HG03439 (cell line): ENCODE measurements around the gene DTNBP1.

Experiments
- ATAC-seq: cut with Tn5 transposase; IDR thresholded peaks from one replicate; pipeline ENCODE4 v1.9.1; 2021; ENCODE audit warnings: mild to moderate bottlenecking, moderate library complexity; ENCODE audit not compliant: unreplicated experiment

The DTNBP1 gene

DNA sequence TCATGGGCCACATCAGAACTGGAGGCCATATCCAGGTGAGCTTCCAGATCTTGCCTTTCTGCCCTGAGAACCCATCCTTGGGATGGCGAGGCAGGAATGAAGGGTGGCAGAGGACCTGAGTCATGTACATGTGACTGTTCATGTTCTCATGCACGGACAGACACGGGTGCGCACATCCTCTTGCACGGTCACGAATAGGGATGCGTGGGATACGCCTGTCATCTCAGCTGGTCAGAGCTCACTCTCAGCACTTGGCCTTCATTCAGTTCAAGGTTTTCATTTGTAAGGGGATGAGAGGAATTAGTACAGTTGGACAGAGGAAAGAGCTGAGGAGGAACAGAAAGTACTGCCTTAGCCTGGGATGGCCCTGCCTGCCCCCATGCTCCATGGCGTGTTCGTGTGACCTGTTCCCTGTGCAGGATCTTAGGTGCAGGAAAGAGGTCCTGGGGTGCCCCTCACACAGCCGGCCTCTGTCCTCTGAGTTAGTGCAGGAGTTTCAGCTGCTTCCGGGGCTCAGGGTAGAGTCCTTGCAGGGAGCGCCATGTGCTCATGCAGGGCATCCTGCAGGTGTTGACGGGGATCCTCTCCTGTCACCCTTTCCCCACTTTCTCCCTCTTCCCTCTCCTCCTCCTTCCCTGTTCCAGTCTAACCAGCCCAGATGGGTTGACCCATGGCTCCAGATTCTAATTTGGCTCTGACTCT, 173.4 kb downstream of the DTNBP1 start:
- no peak for ATAC-seq

DNA sequence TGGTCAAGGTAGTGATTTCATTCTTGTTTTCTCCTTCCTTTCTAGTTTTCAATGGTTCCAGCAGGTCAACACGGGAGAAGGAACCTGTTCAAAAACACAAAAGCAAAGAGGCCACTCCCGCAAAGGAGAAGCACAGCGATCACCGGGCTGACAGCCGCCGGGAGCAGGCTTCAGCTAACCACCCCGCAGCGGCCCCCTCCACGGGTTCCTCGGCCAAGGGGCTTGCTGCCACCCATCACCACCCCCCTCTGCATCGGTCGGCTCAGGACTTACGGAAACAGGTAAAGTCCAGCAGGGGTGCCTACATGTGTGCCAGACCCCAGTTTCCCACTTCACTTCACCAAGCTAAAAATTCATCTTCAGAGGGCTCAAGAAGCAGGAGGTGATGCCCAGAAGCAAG, 175.6 kb downstream of the DTNBP1 start:
- ATAC-seq, result no peak

DNA sequence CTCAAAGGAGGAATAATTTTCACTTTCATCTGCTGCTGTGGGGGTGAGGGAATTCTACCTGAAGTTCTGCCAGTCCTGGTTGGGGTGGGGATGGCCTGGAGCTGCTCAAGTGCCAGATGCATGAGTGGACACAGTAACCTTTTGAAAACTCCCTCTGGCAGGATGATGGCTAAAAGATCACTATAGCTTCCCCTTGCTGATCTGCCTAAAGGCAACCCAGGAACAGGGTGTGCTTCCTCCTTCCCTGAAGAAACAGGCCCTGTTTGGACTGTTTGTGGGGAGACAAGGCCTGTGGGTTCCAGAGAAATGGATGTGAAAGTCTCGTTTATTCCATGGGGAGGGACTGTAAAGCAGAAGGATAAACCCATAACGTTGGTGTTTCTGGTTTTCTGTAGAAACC, 176.9 kb downstream of the DTNBP1 start:
- no peak for ATAC-seq

DNA sequence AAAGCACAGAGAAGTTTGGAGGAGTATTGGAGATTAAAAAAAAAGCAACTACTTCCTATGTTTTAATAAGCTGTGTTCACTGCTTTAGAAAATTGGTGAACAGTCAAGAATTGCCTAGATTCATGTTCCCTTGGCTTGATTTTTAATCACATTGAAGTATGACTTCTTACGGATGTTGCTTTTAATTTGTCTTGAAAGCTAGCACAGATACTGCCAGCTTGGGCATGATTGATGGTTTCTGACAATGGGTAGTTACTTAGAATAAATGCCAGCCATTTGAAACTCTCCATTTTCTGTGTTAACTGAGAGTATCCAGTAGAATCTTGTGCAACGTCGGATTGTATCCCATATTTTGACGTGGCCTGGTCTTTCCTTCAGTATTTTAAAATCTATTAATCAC, 178.0 kb downstream of the DTNBP1 start:
- no peak for ATAC-seq

DNA sequence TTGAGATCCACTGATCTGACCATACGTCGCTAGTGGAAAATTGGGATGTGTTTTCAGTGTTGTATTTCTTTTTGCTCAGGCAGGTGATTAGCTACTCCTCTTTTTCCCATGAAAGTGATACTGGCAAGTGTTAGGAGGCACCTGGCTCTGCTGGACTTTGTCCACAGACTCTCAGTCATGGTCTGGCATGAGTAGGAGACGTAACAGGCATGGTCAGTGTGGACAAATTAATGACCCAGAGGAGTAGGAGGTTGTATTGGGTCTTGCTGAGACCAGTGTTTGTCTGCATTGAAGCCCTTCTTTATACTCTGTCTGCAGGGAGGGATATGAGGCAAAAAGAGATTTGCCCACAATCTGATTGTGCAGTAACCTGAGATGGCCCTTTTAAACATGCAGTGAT, 178.7 kb downstream of the DTNBP1 start:
- ATAC-seq, result no peak

DNA sequence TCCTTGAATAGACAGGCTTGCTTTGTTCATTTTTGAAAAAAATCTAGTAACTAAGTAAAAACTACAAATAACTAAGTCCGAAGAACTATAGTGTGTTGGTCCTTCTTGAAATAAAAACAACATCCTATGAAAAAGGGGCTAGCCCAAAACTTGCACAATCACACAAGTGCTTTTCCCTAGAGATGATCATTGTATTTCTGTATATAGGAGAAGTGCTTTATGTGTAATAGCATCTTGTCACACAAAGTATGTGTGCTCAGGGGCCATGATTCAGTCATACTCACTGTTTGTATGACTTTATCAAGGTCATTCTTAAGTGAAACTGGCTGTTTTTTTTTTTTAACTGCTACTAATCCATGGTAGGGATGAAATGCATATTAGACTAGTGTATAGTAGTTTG, 179.8 kb downstream of the DTNBP1 start:
- no peak for ATAC-seq

DNA sequence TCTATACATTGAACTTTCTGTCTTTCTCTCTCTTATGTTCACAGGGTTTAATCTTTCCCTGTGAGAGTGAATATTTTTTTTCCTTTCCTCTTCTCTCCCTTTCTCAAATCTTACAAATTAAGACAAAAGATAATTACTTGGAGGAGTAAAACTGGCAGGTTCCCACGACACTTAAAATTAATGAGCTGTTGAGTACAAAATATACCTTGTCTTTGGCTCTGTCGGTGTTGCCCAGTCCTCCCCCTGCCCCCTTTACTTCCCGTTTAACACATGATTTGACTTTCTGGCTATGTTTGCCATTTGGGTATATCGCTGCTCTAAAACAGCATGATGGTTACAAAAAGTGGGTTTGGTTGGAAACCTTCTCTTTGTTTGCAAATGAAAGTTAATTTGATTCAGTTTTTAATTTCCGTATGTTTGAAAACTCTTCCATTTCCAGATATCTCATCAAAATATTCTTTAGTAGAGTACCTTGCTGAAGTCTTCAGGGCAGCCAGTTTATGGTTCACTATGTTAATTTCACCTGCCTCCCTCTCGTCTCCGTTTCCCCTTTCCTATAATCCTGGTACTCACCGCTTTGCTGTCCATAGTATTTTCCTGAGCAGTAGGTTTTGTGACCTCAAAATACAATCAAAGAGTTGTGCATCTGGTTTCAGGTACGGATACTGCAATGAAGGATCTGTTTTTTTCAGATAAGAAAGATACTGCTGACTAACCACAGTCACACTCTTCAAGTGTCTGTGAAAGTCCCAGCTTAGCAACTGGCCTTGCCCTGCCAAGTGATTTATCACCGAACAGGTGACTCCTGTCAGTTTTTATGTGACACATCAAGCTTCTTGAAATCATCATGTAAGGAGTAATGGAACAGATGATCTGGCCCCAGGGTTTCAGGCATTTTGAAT, 181.2 kb downstream of the DTNBP1 start:
- no peak for ATAC-seq

DNA sequence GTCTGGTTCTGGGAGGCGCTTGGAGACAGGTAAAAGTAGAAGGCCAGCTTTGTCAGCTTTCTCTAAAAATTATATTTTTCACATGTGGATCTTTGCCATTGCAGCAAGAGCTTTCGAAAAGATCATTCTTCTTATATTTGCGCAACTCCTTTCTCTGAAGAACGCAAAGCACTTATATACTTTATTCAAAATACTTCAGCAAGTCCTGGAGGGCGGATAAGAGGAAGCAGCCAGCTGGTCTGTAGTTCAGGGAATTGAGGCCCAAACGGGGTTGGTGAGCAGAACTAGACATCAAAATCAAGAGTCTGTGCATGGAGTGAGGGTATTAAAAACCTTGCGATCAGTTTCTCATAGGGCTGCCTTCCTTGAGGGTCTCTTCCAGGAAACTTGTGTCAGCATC, 182.3 kb downstream of the DTNBP1 start:
- no peak for ATAC-seq

DNA sequence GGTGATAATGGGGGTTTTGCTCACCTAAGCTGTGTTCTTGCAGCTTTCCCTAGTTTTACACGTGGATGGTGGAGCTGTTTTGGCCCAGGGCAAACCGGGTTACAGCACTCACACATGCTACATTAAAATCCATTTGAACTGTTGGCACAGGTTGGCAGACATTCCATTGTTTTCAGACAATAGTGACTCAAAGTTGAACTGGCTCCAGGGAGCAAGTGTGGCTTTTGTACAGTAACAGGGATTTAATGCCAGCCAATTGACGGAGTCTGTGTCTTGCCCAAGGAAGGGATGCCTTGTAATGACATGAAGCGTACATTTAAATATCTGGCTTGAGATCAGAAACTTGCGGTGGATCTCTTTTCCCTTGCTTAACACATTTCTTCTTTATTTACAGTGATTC, 183.1 kb downstream of the DTNBP1 start:
- ATAC-seq, result no peak

DNA sequence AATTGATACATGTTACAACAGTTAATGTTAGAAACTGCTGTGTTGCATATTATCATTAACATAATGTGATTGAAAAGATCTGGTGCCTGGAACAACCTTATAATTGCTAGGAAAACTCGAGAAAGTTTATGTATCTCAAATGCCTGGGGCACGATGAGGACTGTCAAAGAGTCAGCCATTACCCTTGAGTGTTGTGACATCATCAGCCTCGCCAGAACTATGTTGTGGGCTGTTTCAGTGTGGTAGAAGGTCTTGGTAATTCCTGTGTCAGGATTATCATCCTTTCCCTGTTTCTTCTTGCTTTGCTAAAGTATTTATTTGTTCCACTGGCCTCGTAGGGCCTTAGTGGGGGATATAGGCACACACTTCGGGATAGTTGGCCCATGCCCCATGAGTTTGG, 185.1 kb downstream of the DTNBP1 start:
- ATAC-seq, result no peak

DNA sequence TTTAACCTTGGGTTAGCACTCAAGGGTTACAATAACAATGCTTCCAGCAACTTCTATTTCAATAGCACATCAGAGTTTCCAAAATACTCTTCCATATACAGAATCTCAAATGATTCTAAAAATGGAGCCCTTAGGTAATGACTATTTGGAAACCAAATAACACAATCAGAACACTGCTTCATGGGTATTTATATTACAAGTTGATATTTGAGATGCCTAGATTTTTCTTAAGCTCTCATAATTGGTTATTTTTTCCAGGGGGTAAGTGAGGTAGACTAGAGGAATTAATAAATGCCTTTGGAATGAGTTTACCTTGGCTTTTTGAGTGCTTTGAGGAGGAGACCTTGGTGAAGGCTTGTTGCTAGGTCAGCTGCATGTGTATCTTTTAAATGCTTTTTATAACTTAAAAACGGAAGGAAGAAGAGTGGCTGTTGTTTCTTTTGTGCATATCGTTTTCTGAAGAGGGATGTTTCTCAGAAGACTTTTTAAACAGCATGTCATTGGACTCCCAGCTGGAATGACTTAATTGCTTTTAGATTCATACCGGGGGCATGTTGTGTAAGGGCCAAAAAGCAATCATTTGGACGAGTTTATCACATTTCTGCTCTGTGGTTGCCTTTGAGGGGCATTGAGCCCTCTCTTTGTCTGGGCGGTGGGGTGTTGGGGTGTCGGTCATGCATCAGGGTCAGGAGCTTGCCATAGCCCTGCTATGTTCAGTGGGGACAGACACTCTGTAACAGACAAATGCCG, 186.0 kb downstream of the DTNBP1 start:
- ATAC-seq, result no peak

DNA sequence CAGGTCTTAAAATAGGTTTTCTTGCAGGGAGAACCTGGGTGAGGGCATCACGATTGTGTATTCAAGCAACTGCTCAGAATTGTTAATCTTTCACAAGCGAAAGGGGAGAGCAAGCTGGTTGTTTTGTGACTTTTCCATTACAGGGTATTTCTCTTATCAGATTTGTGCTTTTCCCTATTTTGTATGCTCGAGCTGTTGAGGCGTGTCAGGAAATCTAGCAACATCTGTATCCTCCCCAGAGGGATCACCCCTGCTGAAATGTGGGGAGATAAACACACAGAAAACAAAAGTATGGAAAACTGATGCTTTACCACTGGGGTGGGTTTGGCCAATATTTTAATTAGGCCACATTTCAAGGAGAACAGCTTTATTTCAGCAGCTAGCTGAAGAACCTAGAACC, 187.0 kb downstream of the DTNBP1 start:
- no peak for ATAC-seq

DNA sequence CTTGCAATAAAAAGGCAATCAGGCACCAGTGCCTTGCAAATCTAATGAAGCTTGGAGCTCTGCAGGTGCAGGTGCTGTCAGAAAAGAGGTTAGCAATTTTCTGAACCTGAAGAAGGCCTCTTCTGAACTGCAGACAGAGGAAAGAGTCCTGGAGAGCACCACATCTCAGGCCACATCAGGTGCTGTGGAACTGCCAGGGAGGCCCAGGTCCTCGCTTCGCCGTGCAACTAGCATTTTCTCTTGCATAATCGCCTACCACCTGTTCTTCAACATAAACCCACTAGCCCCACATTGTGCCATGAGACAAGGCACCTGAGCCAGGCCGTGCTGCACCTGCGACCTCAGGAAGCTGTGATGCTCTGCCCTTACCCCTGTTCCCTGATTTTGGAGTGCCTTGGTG, 187.6 kb downstream of the DTNBP1 start:
- no peak for ATAC-seq

DNA sequence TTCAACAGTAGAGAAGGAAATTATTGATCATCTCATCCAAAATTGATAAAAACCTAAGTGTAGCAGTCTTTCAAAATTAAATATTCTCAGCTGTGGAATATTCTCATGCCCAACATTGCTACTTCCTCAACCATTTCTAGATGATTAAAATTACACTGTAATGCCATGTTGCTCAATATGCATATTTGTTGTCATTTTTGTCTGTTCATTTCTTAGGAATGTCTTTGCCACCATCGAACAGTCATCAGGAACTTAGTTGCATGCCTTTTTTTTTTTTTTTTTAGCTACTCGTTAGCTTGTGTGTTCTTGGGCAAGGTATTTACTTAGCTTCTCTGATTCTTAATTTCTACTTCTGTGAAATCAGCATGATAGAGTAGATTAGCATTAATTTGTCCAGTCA, 188.6 kb downstream of the DTNBP1 start:
- ATAC-seq, result no peak

DNA sequence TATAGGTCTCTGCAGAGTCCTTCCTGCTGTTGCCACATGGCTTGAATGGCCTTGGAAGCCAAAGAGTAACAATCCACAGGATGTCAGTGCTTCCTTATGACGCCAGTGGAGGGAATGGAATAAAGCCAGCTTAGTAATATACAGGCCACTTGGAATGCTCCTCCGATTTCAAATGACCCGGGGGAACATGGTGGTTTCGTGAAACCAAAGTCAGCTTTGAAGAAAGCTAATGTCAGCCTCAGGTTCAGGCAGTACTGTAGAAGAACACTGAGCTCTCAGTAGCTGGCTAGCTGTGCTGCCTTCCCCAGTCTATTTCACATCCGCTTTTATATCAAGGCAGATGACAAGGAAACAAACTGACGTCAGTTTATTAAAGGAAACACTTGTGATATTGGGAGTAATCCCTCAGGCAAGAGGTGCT, 189.1 kb downstream of the DTNBP1 start:
- no peak for ATAC-seq

DNA sequence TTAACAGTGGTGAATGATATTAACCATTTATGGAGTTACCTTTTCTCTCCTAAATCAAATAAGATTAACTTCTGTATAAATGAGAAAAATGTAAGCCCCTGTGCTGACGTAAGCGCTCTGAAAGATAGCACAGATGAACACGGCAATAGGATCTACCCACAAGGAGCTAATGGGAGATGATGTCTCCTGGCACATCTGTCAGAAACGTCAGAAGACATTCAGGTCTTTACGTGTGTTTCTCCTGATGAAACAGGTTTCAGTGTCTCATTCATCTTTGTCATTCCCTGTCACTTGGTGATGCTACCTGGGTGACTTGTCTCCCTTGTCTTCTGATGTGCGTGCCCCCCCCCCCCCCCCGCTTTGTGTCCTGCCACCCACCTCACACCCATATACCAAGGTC, 189.7 kb downstream of the DTNBP1 start:
- no peak for ATAC-seq
